CD4-positive, alpha-beta T cell treated with Interleukin-17A for 4 hours (primary cell): ENCODE measurements around the gene PAX6.

ENCODE experiments used
- DNase-seq: peaks from one replicate; pipeline ENCODE4 v3.0.0-alpha.2; 2020; ENCODE audit warnings: mixed read lengths

PAX6 gene

DNA sequence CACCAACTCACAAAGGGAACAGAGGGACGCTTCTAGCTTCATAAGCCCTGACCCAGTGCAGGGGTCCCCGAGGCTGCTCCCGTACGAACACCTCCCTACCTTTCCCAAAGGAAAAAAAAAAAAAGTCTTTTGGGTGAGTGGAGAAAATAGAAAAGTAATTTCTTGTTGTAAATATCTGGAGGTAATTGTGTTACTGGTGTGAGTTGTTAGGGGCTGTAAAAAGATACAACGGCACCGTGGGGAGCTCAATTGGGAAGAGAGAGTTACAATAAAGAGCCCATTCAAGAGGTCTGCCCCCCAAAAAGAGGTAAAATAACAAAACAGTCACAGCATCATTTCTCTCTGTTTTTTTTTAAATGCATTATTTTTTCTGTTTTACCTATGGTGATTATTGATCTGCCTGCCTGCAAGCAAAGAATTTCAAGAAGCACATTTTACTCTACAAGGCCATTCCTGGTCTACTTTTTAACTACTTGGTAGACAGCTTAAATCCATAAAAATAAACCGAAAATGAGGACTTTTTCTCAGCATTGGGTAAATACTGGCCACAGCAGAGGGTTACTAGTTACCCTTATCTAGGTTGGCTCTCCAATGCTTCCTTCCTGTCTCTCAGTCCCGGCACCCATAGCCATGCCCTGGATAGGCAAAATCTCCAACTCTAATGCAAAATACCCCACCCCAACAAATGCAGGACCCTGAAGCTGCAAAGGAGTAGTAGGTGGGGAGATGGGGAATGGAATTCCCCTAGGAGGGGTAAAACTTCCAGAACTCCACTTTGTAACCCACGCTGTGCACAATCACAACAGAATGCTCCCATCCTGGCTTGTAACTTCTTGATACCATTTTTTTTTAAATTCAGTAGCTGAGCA lies 3.1 kb downstream of the PAX6 start:
- DNase-seq = no peak

DNA sequence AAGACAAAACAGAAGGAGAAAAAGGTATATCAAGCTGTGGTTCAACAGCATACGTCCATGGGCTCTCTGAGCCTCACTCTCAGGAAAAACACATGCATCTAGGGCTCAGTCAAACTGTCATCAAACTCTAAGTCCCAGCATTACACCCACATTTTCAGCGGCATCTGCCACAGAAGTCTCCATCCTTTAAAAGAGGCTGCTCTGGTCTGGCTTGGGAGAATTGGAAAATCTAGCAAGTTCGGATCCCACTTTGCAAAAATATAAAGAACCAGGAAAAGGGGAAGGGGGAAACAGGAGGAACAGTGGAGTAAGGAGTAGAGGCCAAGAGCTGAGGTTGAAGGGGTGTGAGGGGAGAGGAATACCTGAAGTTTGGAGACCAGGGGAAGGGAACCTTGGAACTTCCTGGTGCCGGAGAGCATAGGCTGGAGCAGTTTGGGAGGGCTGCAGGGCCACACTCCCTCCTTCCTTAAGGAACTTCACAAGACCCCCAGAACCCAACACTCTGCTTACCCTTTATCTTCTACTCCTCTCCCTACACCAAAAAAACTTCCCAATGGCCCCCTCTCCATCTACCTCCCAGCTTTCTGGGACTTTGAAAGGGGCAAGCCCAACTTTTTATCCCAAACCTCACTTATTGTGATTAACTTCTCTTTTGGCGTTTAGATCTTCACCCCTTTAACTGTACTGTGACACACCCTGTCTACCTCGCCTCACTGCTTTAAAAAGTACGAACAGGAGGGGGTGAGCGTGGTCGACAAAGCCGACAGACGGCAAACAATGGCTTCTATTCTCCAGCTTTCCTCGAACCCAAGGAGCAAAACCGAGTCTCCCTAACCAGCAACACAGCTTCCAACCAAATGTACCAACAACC lies 4.0 kb downstream of the PAX6 start:
- no peak for DNase-seq

DNA sequence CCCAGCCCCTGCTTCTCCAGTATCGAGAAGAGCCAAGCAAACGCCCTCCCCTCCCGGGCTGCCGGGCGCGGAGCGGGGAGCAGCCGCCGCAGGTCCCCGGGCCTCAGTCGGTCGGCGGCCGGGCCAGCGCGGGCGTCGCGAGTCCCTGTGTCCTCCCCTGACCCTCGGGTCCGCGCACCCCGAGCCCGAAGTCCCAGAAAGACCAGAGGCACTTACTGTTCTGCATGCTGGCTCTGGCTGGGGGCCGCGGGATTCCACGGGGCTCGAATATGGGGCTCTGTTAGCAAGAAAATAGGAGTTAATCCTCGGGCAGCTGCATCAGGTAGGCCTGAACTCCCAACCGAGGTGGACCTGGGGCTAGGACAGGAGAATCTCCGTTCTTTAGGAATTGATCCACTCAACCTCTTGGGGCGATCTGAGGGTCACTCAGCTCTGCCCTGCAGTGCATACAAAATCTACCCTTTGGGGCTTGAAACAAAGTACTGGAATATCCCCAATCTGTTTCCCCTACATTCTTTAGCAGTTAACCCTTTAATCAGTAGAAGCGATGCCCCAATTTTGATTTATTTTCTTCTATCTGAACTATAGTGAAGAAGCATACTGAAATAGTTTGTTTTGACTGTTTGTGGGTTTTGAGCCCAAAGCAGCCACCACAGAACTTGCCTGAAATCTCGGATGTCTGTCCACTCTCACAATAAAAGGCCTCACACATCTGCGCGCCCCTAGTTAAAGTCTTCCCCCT lies 4.8 kb downstream of the PAX6 start:
- no peak for DNase-seq

DNA sequence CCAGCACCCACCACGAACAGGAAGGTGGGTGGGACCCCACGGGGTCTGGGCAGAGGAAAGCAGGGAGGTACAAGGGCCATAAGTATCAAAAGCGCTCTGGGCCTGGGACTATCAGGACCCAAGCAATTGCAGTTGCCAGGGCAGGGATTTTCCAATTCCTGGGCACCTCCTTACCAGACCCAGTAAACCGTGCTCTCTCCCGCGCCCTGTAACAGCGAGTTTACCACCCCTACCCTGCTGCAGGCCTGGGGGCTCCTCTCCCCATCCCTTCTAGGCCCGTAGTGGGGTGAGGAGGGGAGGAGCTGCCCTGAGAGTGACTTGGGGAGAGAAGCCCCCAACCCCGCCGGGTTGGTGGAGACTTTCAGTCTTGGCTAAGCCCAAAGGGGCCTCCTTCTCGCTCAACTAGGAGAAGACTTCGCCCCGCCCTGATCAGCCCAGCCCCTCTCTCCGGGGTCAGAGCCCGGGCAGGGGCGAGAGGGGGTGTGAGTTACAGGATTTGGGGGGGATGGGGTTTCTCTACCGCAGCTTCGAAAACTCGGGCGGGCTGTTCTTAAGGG lies 5.4 kb downstream of the PAX6 start:
- no peak for DNase-seq

DNA sequence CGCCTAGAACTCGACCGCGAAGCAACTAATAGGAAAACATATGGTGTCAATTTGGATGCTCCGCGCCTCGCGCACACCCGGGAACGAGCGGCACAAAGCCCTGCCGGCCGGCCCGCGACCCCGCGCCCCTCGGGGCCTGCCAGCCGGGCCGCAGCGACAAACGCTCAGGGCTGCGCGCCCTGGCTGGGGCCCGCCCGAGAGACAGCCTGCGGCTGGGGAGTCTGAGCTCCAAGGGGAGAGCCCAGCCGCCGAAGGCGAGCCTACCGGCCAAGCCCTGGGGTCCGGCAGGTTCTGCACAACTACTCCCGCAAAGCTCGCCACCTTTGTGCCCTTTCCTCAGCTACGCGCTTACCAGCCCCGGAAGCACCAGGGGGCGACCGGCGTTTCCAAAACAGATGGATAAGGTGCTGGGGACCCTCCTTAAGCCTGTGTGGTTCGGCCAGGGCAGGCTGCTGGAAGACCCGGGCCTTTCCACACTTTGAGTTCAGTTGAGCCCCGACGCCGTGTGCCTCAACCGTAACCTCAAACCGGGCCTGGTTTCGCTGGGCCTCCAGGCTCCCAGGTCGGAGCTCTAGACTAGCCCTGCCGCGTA lies 6.0 kb downstream of the PAX6 start:
- no peak for DNase-seq

DNA sequence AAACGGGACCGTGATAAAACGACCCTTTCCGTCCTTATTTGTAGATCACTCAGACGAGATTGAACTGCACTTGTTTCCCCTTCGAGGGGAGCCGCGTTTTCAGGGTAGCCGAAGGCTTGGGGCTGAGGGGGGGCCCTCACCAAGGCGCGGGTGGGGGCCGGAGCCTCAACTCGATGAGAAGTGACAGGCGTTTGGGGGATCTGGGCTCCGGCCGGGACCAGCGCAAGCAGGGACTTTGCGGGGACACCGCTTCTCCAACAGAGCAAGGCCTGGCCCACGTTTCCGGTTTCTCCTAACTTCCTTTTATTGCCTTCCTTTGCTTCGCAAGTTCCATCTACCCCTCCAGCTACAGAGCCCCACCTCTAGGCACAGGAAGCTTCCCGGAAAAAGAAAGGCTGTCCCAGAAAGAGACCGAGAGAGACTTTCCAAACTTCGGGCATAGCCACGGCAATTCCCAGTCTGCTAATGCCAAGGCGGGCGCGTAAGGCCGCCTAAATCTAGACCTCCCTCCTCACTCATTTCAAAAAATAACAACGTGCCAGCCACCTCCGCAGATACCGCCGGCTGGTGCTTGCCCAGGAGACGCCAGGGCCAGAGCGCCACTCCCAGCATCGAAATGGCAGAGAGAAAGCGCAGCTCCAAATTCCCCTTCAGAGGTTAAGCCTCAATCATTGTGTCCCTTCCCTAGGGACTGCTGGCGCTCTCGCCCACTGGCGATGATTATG lies 6.6 kb downstream of the PAX6 start:
- no peak for DNase-seq

DNA sequence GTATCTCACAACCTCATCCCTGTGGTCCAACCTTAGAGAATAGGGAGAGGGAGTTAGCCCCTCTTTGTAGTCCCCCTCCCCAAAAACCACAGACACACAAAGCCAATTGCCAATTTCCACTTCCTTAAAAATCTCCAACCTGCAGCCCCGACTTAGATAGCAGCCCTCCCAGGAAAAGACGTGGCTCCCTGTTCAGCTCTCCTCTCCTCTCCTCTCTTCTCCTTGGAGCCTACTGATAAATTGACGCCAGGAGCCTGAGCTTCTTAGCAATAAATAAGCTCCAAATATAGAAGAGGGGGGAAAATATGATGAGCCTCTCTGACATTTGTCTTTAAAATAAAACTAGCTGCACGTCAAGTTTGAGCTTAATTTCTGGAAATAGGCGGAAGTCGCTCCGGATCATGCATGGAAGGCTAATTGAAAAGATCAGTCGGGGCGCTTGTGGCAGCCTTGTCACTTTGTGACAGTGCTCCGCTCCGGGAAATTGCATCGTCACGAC lies 7.3 kb downstream of the PAX6 start:
- DNase-seq = no peak

DNA sequence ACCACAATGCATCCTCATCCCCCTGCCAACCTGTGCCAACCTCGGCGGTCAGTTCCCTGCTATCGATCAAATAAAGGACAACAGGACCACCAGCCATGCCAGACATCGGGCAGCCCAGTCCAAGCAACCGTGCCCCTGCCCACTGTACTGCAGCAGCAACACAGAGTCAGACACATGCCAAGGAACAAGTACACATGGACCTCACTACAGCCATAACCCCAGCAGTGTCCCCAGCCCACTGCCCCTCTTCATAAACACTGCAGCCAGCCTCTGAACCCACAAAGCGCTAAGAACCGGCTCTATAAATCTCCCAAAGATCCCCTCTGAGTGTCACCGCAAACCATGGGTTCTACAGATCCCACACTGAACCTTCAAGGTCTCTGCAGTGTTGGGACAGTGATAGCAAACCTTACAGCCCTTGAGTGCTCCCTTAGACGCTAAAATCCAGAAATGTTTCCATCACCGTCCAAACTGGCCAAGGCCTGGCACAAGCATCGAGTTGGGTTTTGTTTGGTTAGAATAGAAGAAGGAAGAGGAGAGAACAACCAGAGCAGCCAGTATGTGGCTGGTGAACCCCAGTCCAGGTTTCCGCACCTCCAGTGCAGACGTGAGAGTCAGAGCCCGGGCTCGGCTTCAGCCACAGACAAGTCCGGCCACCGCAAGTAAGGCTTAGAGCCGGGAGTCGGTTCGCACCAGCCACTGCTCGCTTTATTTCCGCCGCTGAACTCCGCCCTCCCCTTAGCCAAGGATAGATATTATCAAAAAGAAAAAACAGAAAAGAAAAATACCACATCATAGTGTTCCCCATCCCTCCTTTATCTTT lies 7.9 kb downstream of the PAX6 start:
- no peak for DNase-seq

DNA sequence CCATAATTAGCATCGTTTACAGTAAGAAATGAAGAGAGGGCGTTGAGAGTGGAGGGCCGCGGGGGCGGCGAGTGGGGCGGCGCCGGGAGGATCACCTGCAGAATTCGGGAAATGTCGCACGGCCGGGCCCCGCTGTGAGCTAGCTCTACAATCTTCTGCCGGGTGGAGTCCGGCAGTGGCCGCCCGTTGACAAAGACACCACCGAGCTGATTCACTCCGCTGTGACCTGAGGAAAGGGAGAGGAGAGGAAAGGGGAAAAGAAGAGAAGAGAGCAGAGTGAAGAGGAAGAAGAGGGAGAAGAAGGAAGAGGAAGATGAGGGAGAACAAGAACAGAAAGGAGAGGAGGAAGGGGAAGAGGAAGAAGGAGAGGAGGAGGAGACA lies 8.5 kb downstream of the PAX6 start:
- no peak for DNase-seq

DNA sequence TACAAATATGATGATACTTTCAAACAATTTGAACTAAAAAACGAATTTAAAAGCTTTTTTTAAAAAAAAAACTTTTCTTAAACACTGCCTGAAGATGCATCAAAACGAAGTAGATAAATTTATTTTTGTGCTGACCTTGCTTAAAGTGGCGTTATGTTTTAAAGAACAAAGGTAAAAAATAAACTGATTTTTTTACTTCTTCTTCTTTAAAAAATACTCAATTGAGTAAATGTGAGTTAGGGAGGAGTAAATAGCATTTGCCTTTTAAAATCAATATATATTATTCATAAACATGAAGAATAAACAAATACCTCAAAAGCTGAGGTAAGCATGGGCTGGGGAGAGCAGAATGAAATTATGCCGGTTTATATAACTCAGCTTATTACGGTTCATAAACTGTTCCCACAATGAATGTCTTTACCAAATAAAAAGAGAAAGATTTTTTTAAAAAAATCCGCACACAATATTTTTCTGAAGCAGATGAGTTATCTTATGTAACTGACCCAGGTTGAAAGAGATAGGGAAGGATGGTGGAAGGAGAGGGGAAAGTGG lies 9.0 kb downstream of the PAX6 start:
- DNase-seq = no peak

DNA sequence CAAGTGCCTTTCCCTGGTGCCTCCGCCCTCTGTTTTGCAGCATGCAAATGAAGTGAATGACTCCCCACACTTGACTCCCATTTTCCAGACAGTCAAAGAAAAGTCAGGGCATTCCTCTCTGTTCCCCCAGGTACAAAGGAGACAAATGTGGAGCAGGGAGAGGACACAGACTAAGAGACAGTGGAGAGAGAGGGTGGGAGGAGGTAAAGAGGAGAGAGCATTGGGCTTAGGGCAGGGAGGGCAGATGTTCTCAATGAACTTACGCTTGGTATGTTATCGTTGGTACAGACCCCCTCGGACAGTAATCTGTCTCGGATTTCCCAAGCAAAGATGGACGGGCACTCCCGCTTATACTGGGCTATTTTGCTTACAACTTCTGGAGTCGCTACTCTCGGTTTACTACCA lies 9.8 kb downstream of the PAX6 start:
- DNase-seq = no peak

DNA sequence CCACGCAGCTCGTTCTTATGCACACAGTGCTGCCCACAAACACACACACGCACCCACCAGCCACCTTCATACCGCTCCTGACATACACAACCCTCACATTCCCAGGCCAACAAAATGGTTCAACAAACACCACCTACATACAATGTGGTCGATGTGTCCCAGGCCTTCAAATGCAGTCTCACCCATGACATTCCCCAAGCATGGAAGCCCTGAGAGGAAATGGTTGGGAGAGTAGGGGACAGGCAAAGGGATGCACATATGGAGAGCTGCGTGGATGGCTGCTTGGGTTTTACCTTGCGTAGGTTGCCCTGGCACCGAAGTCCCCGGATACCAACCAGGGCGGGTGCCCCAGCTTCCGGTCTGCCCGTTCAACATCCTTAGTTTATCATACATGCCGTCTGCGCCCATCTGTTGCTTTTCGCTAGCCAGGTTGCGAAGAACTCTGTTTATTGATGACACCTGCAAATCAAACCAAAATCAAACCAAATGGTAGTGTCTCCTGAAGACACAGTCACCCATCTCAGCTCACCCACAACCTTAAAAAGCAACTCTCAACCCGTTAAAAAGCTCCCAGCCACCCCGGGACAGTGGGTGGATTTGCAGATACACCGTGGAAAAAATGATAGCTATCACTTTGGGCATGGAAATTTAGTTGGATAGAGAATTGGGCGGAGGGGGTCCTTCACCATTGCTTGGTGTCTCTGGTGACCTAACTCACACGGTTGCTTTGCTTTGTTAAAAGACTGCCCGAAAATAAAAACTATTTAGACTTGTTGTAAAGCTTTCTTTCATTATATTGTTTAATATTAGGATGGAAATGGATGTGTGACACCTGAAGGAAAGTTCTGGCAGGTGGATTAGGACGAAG lies 10.5 kb downstream of the PAX6 start:
- no peak for DNase-seq

DNA sequence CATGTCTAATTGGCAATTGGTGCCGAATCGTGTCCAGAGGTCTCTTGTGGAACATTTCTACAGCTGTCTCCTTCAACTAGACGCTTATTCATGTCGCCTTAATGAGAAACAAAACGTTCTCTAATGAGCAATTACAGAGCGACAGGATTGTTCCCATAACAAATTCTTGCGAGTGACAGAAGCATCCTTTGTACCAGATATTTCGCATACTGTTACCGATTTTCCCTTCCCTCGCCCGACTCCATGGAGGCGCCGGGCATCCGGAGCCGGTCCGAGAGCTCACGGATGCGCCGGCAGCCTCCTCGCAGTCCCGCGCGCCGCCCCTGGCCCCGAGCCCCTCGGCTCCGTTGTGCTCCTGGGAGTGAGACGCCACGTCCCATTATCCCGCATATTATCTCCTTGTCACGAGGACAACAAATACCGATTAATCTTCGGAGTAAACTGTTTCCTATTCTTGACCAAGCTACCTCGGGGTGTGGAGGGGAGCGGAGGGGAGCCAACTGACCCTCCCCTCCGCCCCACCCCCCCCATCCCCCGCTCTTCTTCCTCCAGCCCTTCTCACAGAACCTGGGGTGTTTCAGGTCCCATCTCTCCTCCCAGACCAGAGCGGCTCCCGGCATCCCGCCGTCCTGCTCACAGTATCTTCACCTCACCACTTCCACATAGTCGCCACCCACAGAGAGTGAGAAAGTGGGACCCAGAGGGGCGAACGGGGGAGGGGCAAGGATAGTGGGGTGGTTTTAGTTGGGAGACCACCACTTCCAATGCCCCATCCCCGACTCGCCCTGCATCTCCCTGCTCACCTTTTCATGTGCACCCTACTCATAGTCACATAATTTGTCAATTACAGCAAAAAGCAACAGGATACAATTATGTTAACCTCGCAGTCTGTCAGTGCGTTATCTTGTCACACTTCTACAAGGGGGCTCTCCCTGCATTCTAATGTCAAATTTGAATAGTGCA lies 11.4 kb downstream of the PAX6 start:
- DNase-seq = no peak

DNA sequence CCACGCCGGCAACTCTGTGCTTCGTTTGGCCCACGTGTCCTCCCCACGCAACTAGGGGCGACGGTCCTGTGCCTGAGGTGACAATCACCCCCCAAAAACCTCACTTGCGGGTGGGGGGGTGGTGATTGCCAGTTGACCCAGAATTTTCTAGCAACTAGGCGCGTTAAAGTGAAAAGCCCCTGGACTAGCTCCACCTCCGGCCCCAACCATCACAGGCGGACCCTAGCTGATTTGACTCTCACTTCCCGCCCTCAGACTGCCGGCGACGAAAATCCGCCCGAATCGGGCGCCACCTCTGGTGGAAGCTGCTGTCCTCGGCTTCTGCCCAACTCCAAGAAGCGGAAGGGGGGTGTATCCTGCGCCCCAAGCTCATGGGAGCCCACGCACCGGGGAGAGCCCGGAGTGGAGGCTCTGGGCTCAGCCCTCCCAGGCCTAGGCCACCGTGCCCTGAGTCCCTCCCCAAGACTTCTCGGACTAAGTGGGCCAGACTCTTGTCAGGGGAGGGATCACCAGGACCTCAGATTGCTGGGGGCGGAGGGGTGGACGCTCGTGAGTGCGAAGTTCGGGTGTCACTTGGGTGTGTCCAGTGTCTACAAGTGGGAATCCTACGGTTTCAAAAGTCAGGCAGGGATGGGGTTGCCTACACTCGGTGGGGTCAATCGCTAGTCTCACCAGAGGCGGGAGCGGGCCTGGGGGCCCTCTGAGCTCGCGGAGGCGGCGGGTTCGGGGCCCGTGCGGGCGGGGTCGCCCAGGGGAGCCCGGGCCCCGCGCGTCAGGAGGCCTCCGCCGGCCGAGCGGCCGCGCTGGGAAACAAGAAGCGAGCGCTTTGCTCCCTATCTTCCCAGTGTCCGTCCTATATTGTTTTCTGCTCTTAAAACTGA lies 12.3 kb downstream of the PAX6 start:
- DNase-seq = no peak

DNA sequence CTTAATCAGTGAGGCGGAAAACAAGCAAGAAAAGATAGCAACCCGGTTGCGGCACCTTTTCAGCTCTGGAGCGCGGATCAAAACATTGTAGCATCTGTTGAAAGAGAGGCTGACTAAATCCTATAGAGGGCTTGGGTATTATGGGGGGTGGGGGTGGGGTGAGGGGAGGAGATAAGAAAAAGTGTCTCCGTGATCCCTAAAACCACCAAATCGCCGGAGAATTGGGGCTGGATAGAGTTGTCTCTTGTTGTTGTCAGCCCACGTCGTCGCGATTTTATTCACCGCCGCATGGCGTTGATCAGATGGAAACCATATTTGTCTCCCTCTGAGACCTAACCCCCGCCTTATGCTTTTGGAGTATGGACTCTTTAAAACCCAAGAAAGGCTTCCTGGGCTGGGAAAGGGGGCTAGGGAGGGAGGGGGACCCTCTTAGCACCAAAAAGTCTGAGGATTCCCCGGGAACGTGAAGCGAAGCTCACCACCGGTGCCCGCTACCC lies 13.0 kb downstream of the PAX6 start:
- no peak for DNase-seq

DNA sequence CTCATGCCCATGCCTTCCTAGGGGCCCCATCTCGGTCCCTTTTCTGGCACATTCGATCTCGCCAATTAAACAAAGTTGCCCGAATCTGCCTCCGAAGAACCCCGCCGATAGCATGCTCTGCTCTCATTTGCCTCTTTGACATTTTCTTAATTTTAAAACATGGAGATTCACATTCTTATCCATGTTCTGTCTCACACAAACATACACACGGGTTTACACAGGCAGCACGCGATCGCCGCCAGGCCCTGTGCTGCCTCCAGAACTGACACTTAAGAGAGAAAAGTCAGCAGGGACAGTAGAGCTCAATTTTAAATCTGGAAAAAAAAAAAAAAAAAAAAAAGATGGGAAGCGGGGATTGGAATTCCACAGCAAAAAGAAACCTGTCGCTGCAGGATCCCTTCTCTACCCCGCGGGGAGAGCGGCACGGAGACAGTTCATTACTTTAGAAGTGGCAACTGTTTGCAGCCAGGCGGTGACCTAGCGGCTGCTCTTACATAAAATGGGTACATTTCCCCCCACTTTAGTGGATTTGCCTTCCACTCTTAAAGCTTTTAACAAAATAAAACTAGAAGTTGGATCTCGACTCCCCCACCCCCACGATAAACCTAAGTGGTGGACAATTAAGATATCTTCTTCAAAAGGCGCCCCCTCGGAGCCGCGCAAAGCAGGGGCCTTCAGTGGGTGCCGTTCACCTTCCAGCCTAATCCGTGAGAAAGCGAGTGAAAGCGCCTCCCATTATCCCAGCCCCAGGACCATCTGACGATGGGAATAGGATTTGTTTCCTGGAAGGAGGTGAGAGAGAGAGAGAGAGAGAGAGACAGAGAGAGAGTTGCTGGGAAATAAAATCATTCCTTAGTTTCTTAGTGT lies 13.7 kb downstream of the PAX6 start:
- no peak for DNase-seq
